Measurements from ENCODE around the gene PRR3. TPM values are rescaled to one million over a fixed set of nuclear protein-coding genes. Genes with fewer than 3 reads are reported as not detected.
"Not testable (repeated sequence)": the region's sequence is repeated elsewhere in the genome, so short reads cannot be mapped to it uniquely, and the experiment has no call there.

Gene PRR3
- total RNA-seq, 1 experiment from 2014 or later, result 49.9 TPM

GRCh38 chr6:30513451-30513850, 43.6 kb upstream of the PRR3 start:
- ChIA-PET POLR2A (ENCODE audit: low non-redundant PET) (no interaction called here), CTCF (interaction anchor here (0.6 kb wide), 1 partner anchor 40 kb away, joined by 13 read pairs; no protein-coding TSS in a partner anchor)
- no peak for DNase-seq (ENCODE audit: low spot score)
- intact Hi-C loops (cut with micrococcal nuclease; ENCODE audit: unreplicated experiment), result no loop called here
- BruUV-seq (replicated peaks), result no TSS peak
- H3K4me3 ChIP-seq (ENCODE audit: low read depth, low read length, poor library complexity, severe bottlenecking), result no peak overlapping the region
- H3K9me3 ChIP-seq (ENCODE audit: low read depth, low read length, poor library complexity, severe bottlenecking), result no peaks in the 10 kb centered on the region
- TF ChIP-seq EZH2 (IDR thresholded peaks at IDR 0.05; ENCODE audit: borderline replicate concordance, low read depth, low read length, poor library complexity, severe bottlenecking) (no peak), CTCF (conservative IDR thresholded peaks at IDR 0.05; ENCODE audit: low read depth, low read length) (no peak)
- H3K36me3 ChIP-seq (ENCODE audit: insufficient read depth, low read length, poor library complexity, severe bottlenecking), result no peaks in the 10 kb centered on the region
- H3K27me3 ChIP-seq (replicated peaks; ENCODE audit: insufficient read depth, low read depth, low read length, poor library complexity), result no peaks in the 10 kb centered on the region
- no peaks in the 10 kb centered on the region for H3K4me1 ChIP-seq (ENCODE audit: insufficient read depth, low read length, poor library complexity, severe bottlenecking)
- H3K27ac ChIP-seq (ENCODE audit: low read depth, low read length, poor library complexity, severe bottlenecking), result no peak overlapping the region

GRCh38 chr6:30515106-30515505, 42.0 kb upstream of the PRR3 start:
- Histone ChIP-seq H3K9me3 (ENCODE audit: low read depth, low read length, poor library complexity, severe bottlenecking) (no peaks in the 10 kb centered on the region), H3K27me3 (replicated peaks; ENCODE audit: insufficient read depth, low read depth, low read length, poor library complexity) (no peaks in the 10 kb centered on the region), H3K4me3 (ENCODE audit: low read depth, low read length, poor library complexity, severe bottlenecking) (no peak overlapping the region), H3K36me3 (ENCODE audit: insufficient read depth, low read length, poor library complexity, severe bottlenecking) (no peaks in the 10 kb centered on the region), H3K27ac (ENCODE audit: low read depth, low read length, poor library complexity, severe bottlenecking) (no peak overlapping the region), H3K4me1 (ENCODE audit: insufficient read depth, low read length, poor library complexity, severe bottlenecking) (no peaks in the 10 kb centered on the region)
- POLR2A ChIA-PET (ENCODE audit: low non-redundant PET), result no interaction called here
- BruUV-seq (replicated peaks), result no TSS peak
- intact Hi-C loops (cut with micrococcal nuclease; ENCODE audit: unreplicated experiment), result no loop called here
- TF ChIP-seq EZH2 (IDR thresholded peaks at IDR 0.05; ENCODE audit: borderline replicate concordance, low read depth, low read length, poor library complexity, severe bottlenecking), result no peak
- no peak for TF ChIP-seq CTCF (conservative IDR thresholded peaks at IDR 0.05; ENCODE audit: low read depth, low read length)
- DNase-seq (ENCODE audit: low spot score), result no peak
- CTCF ChIA-PET, result no interaction called here

- ChIA-PET POLR2A (ENCODE audit: low non-redundant PET) (interaction anchor here (0.7 kb wide), 1 partner anchor 41 kb away, joined by 11 read pairs; the partner anchor contains the start of gene PRR3), CTCF (interaction anchor here (0.6 to 0.7 kb wide), 5 partner anchors 16 to 550 kb away, joined by 3 to 6 read pairs (median 3); no protein-coding TSS in a partner anchor)
- DNase-seq (ENCODE audit: low spot score), result peak; percentile 96
- Histone ChIP-seq H3K27me3 (replicated peaks; ENCODE audit: insufficient read depth, low read depth, low read length, poor library complexity) (no peaks in the 10 kb centered on the region), H3K4me3 (ENCODE audit: low read depth, low read length, poor library complexity, severe bottlenecking) (peak overlapping the region; percentile 44), H3K9me3 (ENCODE audit: low read depth, low read length, poor library complexity, severe bottlenecking) (no peaks in the 10 kb centered on the region), H3K27ac (ENCODE audit: low read depth, low read length, poor library complexity, severe bottlenecking) (peak overlapping the region; percentile 79), H3K36me3 (ENCODE audit: insufficient read depth, low read length, poor library complexity, severe bottlenecking) (no peaks in the 10 kb centered on the region), H3K4me1 (ENCODE audit: insufficient read depth, low read length, poor library complexity, severe bottlenecking) (no peaks in the 10 kb centered on the region)
- TF ChIP-seq CTCF (conservative IDR thresholded peaks at IDR 0.05; ENCODE audit: low read depth, low read length) (no peak), EZH2 (IDR thresholded peaks at IDR 0.05; ENCODE audit: borderline replicate concordance, low read depth, low read length, poor library complexity, severe bottlenecking) (no peak)
- no TSS peak for BruUV-seq (replicated peaks)
- intact Hi-C loops (cut with micrococcal nuclease; ENCODE audit: unreplicated experiment), result loop anchor here (1.0 kb wide), 1 partner anchor 27 kb away; the partner anchor contains the start of gene HLA-E
Observed at GRCh38 chr6:30515944-30516753, 40.9 kb upstream of the PRR3 start.

- not testable (repeated sequence) for H3K4me1 ChIP-seq (ENCODE audit: insufficient read depth, low read length, poor library complexity, severe bottlenecking); BruUV-seq (replicated peaks); DNase-seq (ENCODE audit: low spot score); H3K36me3 ChIP-seq (ENCODE audit: insufficient read depth, low read length, poor library complexity, severe bottlenecking); H3K9me3 ChIP-seq (ENCODE audit: low read depth, low read length, poor library complexity, severe bottlenecking); H3K27me3 ChIP-seq (replicated peaks; ENCODE audit: insufficient read depth, low read depth, low read length, poor library complexity)
- Histone ChIP-seq H3K27ac (ENCODE audit: low read depth, low read length, poor library complexity, severe bottlenecking) (peak overlapping the region; percentile 79), H3K4me3 (ENCODE audit: low read depth, low read length, poor library complexity, severe bottlenecking) (peak overlapping the region; percentile 44)
- CTCF ChIA-PET, result interaction anchor here (0.6 to 0.7 kb wide), 5 partner anchors 17 to 549 kb away, joined by 3 to 6 read pairs (median 3); no protein-coding TSS in a partner anchor
- intact Hi-C loops (cut with micrococcal nuclease; ENCODE audit: unreplicated experiment), result loop anchor here (1.0 kb wide), 1 partner anchor 27 kb away; the partner anchor contains the start of gene HLA-E
- POLR2A ChIA-PET (ENCODE audit: low non-redundant PET), result interaction anchor here (0.7 kb wide), 1 partner anchor 41 kb away, joined by 11 read pairs; the partner anchor contains the start of gene PRR3
Observed at GRCh38 chr6:30516754-30517076, 40.4 kb upstream of the PRR3 start.

- intact Hi-C loops (cut with micrococcal nuclease; ENCODE audit: unreplicated experiment); DNase-seq (ENCODE audit: low spot score); H3K4me3 ChIP-seq (ENCODE audit: low read depth, low read length, poor library complexity, severe bottlenecking); BruUV-seq (replicated peaks); POLR2A ChIA-PET (ENCODE audit: low non-redundant PET); H3K4me1 ChIP-seq (ENCODE audit: insufficient read depth, low read length, poor library complexity, severe bottlenecking); H3K27ac ChIP-seq (ENCODE audit: low read depth, low read length, poor library complexity, severe bottlenecking); H3K27me3 ChIP-seq (replicated peaks; ENCODE audit: insufficient read depth, low read depth, low read length, poor library complexity); H3K9me3 ChIP-seq (ENCODE audit: low read depth, low read length, poor library complexity, severe bottlenecking); H3K36me3 ChIP-seq (ENCODE audit: insufficient read depth, low read length, poor library complexity, severe bottlenecking): not testable (repeated sequence)
- CTCF ChIA-PET, result interaction anchor here (1.0 kb wide), 1 partner anchor 24 kb away, joined by 3 read pairs; no protein-coding TSS in a partner anchor
Observed at GRCh38 chr6:30517767-30518504, 39.2 kb upstream of the PRR3 start.
